ENCODE data around the gene PBXIP1. TPM values are rescaled to one million over a fixed set of nuclear protein-coding genes. Genes with fewer than 3 reads are reported as not detected.
A peak's percentile ranks its signal among the peaks of the same experiment; 100 is the strongest.

PBXIP1 gene
- total and polyA plus RNA-seq, 7 donors = 8.3 to 251 (median 178) TPM

GRCh38 chr1:154936555-154937084 is 19.3 kb downstream of the PBXIP1 start, which contains the start of gene PMVK:
Gene PMVK, minus strand, starts transcription at chr1:154936719. Its CDS starts 34 bp downstream, at chr1:154936685.
- peak; percentile 99 for DNase-seq
- intact Hi-C loops (cut with DNase I) = loop anchor here (1.0 to 2.0 kb wide), 3 partner anchors 38 to 378 kb away; partner anchors contain the start of genes CKS1B and UBE2Q1
- 0% methylated on average over 45 of the region's 45 CpGs for whole genome bisulfite sequencing, 2 donors

GRCh38 chr1:154935749-154936554 is 19.9 kb downstream of the PBXIP1 start:
- Histone ChIP-seq H3K27ac (peak overlapping the region; percentile 90 to 98 (median 96)), H3K9me3 (no peaks in the 10 kb centered on the region), H3K4me3 (peak overlapping the region; percentile 66 to 80 (median 70)), H3K4me1 (peaks cover 0 to 38% (median 28%) of the 10 kb centered on the region in 4 donors), H3K36me3 (peaks cover 0 to 13% (median 0%) of the 10 kb centered on the region in 4 donors), H3K27me3 (no peaks in the 10 kb centered on the region)
- TF ChIP-seq CTCF (IDR thresholded peaks at IDR 0.05) = no peak
- TF ChIP-seq POLR2A (IDR thresholded peaks at IDR 0.05) = no peak
- TF ChIP-seq EP300 (IDR thresholded peaks at IDR 0.05) = no peak
- no peak for TF ChIP-seq POLR2AphosphoS5 (IDR thresholded peaks at IDR 0.05)
- DNase-seq = no peak
- intact Hi-C loops (cut with DNase I) = loop anchor here (2.0 kb wide), 2 partner anchors 65 to 377 kb away; partner anchors contain the start of gene UBE2Q1
- 46 to 47% methylated on average over 27 of the region's 27 CpGs for WGBS, 2 donors

More at GRCh38 chr1:154936555-154937084, 19.3 kb downstream of the PBXIP1 start, which contains the start of gene PMVK:
- Histone ChIP-seq H3K27me3 (no peaks in the 10 kb centered on the region), H3K36me3 (peaks cover 0 to 7% (median 0%) of the 10 kb centered on the region in 4 donors), H3K9me3 (no peaks in the 10 kb centered on the region), H3K4me1 (peaks cover 0 to 38% (median 28%) of the 10 kb centered on the region in 4 donors), H3K4me3 (peak within 1 kb of the TSS; percentile 66 to 80 (median 70)), H3K27ac (peak within 1 kb of the TSS; percentile 90 to 98 (median 96))
- TF ChIP-seq POLR2AphosphoS5 (IDR thresholded peaks at IDR 0.05) (peak; percentile 75 to 87 (median 83)), EP300 (IDR thresholded peaks at IDR 0.05) (no peak), POLR2A (IDR thresholded peaks at IDR 0.05) (peak; percentile 51 to 54), CTCF (IDR thresholded peaks at IDR 0.05) (peak in 3 of 4 experiments; percentile 16 to 29 (median 28))

GRCh38 chr1:154934358-154934948 is 21.4 kb downstream of the PBXIP1 start:
- DNase-seq = no peak
- Histone ChIP-seq H3K4me3 (no peak overlapping the region), H3K27ac (no peak overlapping the region), H3K4me1 (peaks cover 0 to 31% (median 22%) of the 10 kb centered on the region in 4 donors), H3K9me3 (no peaks in the 10 kb centered on the region), H3K27me3 (no peaks in the 10 kb centered on the region), H3K36me3 (peaks cover 0 to 26% (median 0%) of the 10 kb centered on the region in 4 donors)
- intact Hi-C loops (cut with DNase I) = no loop called here
- WGBS, 2 donors = 96 to 97% methylated on average over 5 of the region's 5 CpGs
- no peak for TF ChIP-seq POLR2AphosphoS5 (IDR thresholded peaks at IDR 0.05)
- no peak for TF ChIP-seq CTCF (IDR thresholded peaks at IDR 0.05)
- TF ChIP-seq EP300 (IDR thresholded peaks at IDR 0.05) = no peak
- TF ChIP-seq POLR2A (IDR thresholded peaks at IDR 0.05) = no peak

- Histone ChIP-seq H3K27ac (no peak overlapping the region), H3K4me1 (peaks cover 0 to 15% (median 12%) of the 10 kb centered on the region in 4 donors), H3K36me3 (peaks cover 0 to 48% (median 2%) of the 10 kb centered on the region in 4 donors), H3K4me3 (no peak overlapping the region), H3K27me3 (no peaks in the 10 kb centered on the region), H3K9me3 (no peaks in the 10 kb centered on the region)
- intact Hi-C loops (cut with DNase I) = no loop called here
- WGBS, 2 donors = 23 to 70% methylated on average over 11 of the region's 11 CpGs
- DNase-seq = no peak
- TF ChIP-seq POLR2A (IDR thresholded peaks at IDR 0.05) (peak in 1 of 2 donors; percentile 65), CTCF (IDR thresholded peaks at IDR 0.05) (no peak), POLR2AphosphoS5 (IDR thresholded peaks at IDR 0.05) (no peak), EP300 (IDR thresholded peaks at IDR 0.05) (no peak)
Measured at GRCh38 chr1:154931940-154932487, 23.9 kb downstream of the PBXIP1 start.
